HG02938 (cell line): ENCODE data around the gene DBF4.
"Not testable (repeated sequence)": the region's sequence is repeated elsewhere in the genome, so short reads cannot be mapped to it uniquely, and the experiment has no call there.

Experiments
- ATAC-seq: cut with Tn5 transposase; IDR thresholded peaks from one replicate; pipeline ENCODE4 v1.9.1; 2021; ENCODE audit warnings: mild to moderate bottlenecking, moderate library complexity; ENCODE audit not compliant: unreplicated experiment

DBF4 gene

GRCh38 chr7:87876040-87876868, at the start of gene DBF4, which contains the start of gene SLC25A40:
Gene DBF4 (plus strand): TSS chr7:87876493. CDS start chr7:87876733, 240 bp downstream.
Gene SLC25A40 (minus strand): TSS chr7:87876360. CDS start chr7:87858727, 17,633 bp downstream.
- peak; percentile 85 for ATAC-seq

GRCh38 chr7:87828383-87828782, 47.9 kb upstream of the DBF4 start:
- not testable (repeated sequence) for ATAC-seq

GRCh38 chr7:87831097-87831496, 45.2 kb upstream of the DBF4 start:
- ATAC-seq, result no peak

GRCh38 chr7:87833130-87833529, 43.2 kb upstream of the DBF4 start:
- ATAC-seq, result no peak

GRCh38 chr7:87837597-87837996, 38.7 kb upstream of the DBF4 start:
- ATAC-seq, result no peak

- ATAC-seq, result no peak
Measured at GRCh38 chr7:87850836-87851593, 25.3 kb upstream of the DBF4 start.

- ATAC-seq, result no peak
Measured at GRCh38 chr7:87852306-87852705, 24.0 kb upstream of the DBF4 start.

GRCh38 chr7:87853237-87853864, 22.9 kb upstream of the DBF4 start:
- no peak for ATAC-seq

GRCh38 chr7:87858417-87859100, 17.7 kb upstream of the DBF4 start:
- ATAC-seq, result no peak

- ATAC-seq, result no peak
Measured at GRCh38 chr7:87866089-87866488, 10.2 kb upstream of the DBF4 start.

GRCh38 chr7:87866533-87866932, 9.8 kb upstream of the DBF4 start:
- not testable (repeated sequence) for ATAC-seq

GRCh38 chr7:87870471-87870870, 5.8 kb upstream of the DBF4 start:
- no peak for ATAC-seq

- no peak for ATAC-seq
Measured at GRCh38 chr7:87872346-87872745, 3.9 kb upstream of the DBF4 start.

GRCh38 chr7:87873328-87873727, 3.0 kb upstream of the DBF4 start:
- not testable (repeated sequence) for ATAC-seq

GRCh38 chr7:87874066-87874465, 2.2 kb upstream of the DBF4 start:
- no peak for ATAC-seq

- peak; percentile 16 for ATAC-seq
Measured at GRCh38 chr7:87875151-87876039, 898 bp upstream of the DBF4 start.

- peak; percentile 8 for ATAC-seq
Measured at GRCh38 chr7:87876869-87877234, 559 bp downstream of the DBF4 start.

GRCh38 chr7:87877366-87878040, 1.2 kb downstream of the DBF4 start:
- ATAC-seq, result no peak

GRCh38 chr7:87878208-87878735, 2.0 kb downstream of the DBF4 start:
- no peak for ATAC-seq
